EH (cell line): ENCODE measurements around the gene SLC22A4.

Experiments
- DNase-seq: peaks from one replicate; pipeline ENCODE4 v3.0.0-alpha.2; 2015; ENCODE audit warnings: low read depth

The SLC22A4 gene

GRCh38 chr5:132342291-132343180, 48.3 kb downstream of the SLC22A4 start:
- DNase-seq = no peak

GRCh38 chr5:132344775-132345514, 50.8 kb downstream of the SLC22A4 start:
- no peak for DNase-seq

GRCh38 chr5:132353486-132353995, 59.3 kb downstream of the SLC22A4 start:
- DNase-seq = no peak

GRCh38 chr5:132354381-132355139, 60.4 kb downstream of the SLC22A4 start:
- DNase-seq = no peak

- no peak for DNase-seq
Observed at GRCh38 chr5:132355140-132355765, 61.1 kb downstream of the SLC22A4 start.

GRCh38 chr5:132358775-132359174, 64.6 kb downstream of the SLC22A4 start:
- DNase-seq = no peak

- no peak for DNase-seq
Observed at GRCh38 chr5:132362086-132362485, 67.9 kb downstream of the SLC22A4 start.

- peak; percentile 89 for DNase-seq
Observed at GRCh38 chr5:132363431-132364112, 69.4 kb downstream of the SLC22A4 start.

- peak; percentile 74 for DNase-seq
Observed at GRCh38 chr5:132364319-132364718, 70.1 kb downstream of the SLC22A4 start.

GRCh38 chr5:132365213-132365612, 71.0 kb downstream of the SLC22A4 start:
- peak; percentile 81 for DNase-seq

GRCh38 chr5:132368186-132368585, 74.0 kb downstream of the SLC22A4 start:
- no peak for DNase-seq

- DNase-seq = no peak
Observed at GRCh38 chr5:132369007-132369473, 74.8 kb downstream of the SLC22A4 start.

GRCh38 chr5:132369474-132370180, 75.4 kb downstream of the SLC22A4 start, which contains the start of gene SLC22A5:
TSS of gene SLC22A5 (plus strand) at chr5:132369710. CDS start at chr5:132369973, 263 bp downstream.
- DNase-seq = peak; percentile 67

- no peak for DNase-seq
Observed at GRCh38 chr5:132370181-132370970, 76.2 kb downstream of the SLC22A4 start.

- no peak for DNase-seq
Observed at GRCh38 chr5:132370971-132371602, 76.9 kb downstream of the SLC22A4 start.

- DNase-seq = no peak
Observed at GRCh38 chr5:132371603-132371994, 77.4 kb downstream of the SLC22A4 start.

- no peak for DNase-seq
Observed at GRCh38 chr5:132372127-132372526, 77.9 kb downstream of the SLC22A4 start.

GRCh38 chr5:132372542-132372941, 78.3 kb downstream of the SLC22A4 start:
- DNase-seq = no peak

GRCh38 chr5:132375957-132376356, 81.8 kb downstream of the SLC22A4 start:
- DNase-seq = no peak
